Measurements from ENCODE around the gene GPAT3. TPM values are rescaled to one million over a fixed set of nuclear protein-coding genes. Genes with fewer than 3 reads are reported as not detected.

GPAT3 gene
- total RNA-seq, 1 experiment from 2014 or later = 2.4 TPM

GRCh38 chr4:83629945-83630721, 94.2 kb downstream of the GPAT3 start:
- Histone ChIP-seq H3K36me3 (no peaks in the 10 kb centered on the region), H3K4me3 (no peak overlapping the region), H3K27ac (no peak overlapping the region), H3K27me3 (peaks cover 3% of the 10 kb centered on the region; the same call in 1 of the 2 replicates), H3K9me3 (replicated peaks) (no peaks in the 10 kb centered on the region), H3K4me1 (no peaks in the 10 kb centered on the region)
- no peak for DNase-seq

- Histone ChIP-seq H3K27me3 (peaks cover 3% of the 10 kb centered on the region), H3K4me1 (no peaks in the 10 kb centered on the region), H3K27ac (no peak overlapping the region), H3K36me3 (no peaks in the 10 kb centered on the region), H3K4me3 (no peak overlapping the region), H3K9me3 (replicated peaks) (no peaks in the 10 kb centered on the region)
- DNase-seq = no peak
Observed at GRCh38 chr4:83631066-83631465, 95.2 kb downstream of the GPAT3 start.

GRCh38 chr4:83636930-83637329, 101.0 kb downstream of the GPAT3 start:
- Histone ChIP-seq H3K4me1 (no peaks in the 10 kb centered on the region), H3K27ac (no peak overlapping the region), H3K27me3 (no peaks in the 10 kb centered on the region; the same call in none of the 2 replicates), H3K9me3 (replicated peaks) (no peaks in the 10 kb centered on the region), H3K36me3 (no peaks in the 10 kb centered on the region), H3K4me3 (no peak overlapping the region)
- DNase-seq = no peak

GRCh38 chr4:83639849-83640493, 104.1 kb downstream of the GPAT3 start:
- Histone ChIP-seq H3K36me3 (no peaks in the 10 kb centered on the region), H3K4me3 (no peak overlapping the region), H3K4me1 (no peaks in the 10 kb centered on the region), H3K9me3 (replicated peaks) (no peaks in the 10 kb centered on the region), H3K27ac (no peak overlapping the region), H3K27me3 (peaks cover 5% of the 10 kb centered on the region)
- peak; percentile 59 to 88 for DNase-seq

GRCh38 chr4:83643036-83643435, 107.1 kb downstream of the GPAT3 start:
- Histone ChIP-seq H3K4me3 (no peak overlapping the region), H3K27ac (no peak overlapping the region), H3K36me3 (no peaks in the 10 kb centered on the region), H3K4me1 (no peaks in the 10 kb centered on the region), H3K27me3 (peaks cover 5% of the 10 kb centered on the region; the same call in 1 of the 2 replicates), H3K9me3 (replicated peaks) (no peaks in the 10 kb centered on the region)
- DNase-seq = no peak

GRCh38 chr4:83644677-83645659, 109.1 kb downstream of the GPAT3 start:
- peak; percentile 20 to 85 for DNase-seq
- no peak overlapping the region for H3K27ac ChIP-seq
- no peak overlapping the region for H3K4me3 ChIP-seq
- no peaks in the 10 kb centered on the region for H3K36me3 ChIP-seq
- H3K4me1 ChIP-seq = no peaks in the 10 kb centered on the region
- H3K9me3 ChIP-seq (replicated peaks) = no peaks in the 10 kb centered on the region
- H3K27me3 ChIP-seq = peaks cover 5% of the 10 kb centered on the region; the same call in 1 of the 2 replicates

GRCh38 chr4:83646538-83647239, 110.8 kb downstream of the GPAT3 start:
- no peak overlapping the region for H3K27ac ChIP-seq
- no peak overlapping the region for H3K4me3 ChIP-seq
- no peaks in the 10 kb centered on the region for H3K9me3 ChIP-seq (replicated peaks)
- no peaks in the 10 kb centered on the region for H3K36me3 ChIP-seq
- DNase-seq = no peak
- peaks cover 5% of the 10 kb centered on the region; the same call in 1 of the 2 replicates for H3K27me3 ChIP-seq
- H3K4me1 ChIP-seq = no peaks in the 10 kb centered on the region

GRCh38 chr4:83651846-83652245, 115.9 kb downstream of the GPAT3 start:
- Histone ChIP-seq H3K27ac (no peak overlapping the region), H3K4me3 (no peak overlapping the region)
- DNase-seq = no peak

More at GRCh38 chr4:83651846-83652245, 115.9 kb downstream of the GPAT3 start:
- H3K27me3 ChIP-seq = no peaks in the 10 kb centered on the region
- H3K9me3 ChIP-seq (replicated peaks) = no peaks in the 10 kb centered on the region
- H3K36me3 ChIP-seq = no peaks in the 10 kb centered on the region
- no peaks in the 10 kb centered on the region for H3K4me1 ChIP-seq

Other genes starting within 250 kb of the GPAT3 start
- 0.53 and 0.71 TPM in 2 replicates for gene HPSE, start 201.3 kb upstream of the GPAT3 start, total RNA-seq (2014; rRNA removed; shearing (Covaris generic))
- gene HELQ, start 80.3 kb upstream of the GPAT3 start, total RNA-seq (2014; rRNA removed; shearing (Covaris generic)) = 20.0 and 25.9 TPM in 2 replicates
- 60.1 and 93.5 TPM in 2 replicates for gene MRPS18C, start 80.0 kb upstream of the GPAT3 start, total RNA-seq (2014; rRNA removed; shearing (Covaris generic))
- gene ABRAXAS1, start 51.0 kb upstream of the GPAT3 start, total RNA-seq (2014; rRNA removed; shearing (Covaris generic)) = 32.6 and 35.2 TPM in 2 replicates